Measurements from ENCODE around the gene PCNX2. TPM values are rescaled to one million over a fixed set of nuclear protein-coding genes. Genes with fewer than 3 reads are reported as not detected.

The PCNX2 gene
- total RNA-seq, 4 donors from 2014 or later: 12.1 to 35.1 (median 15.8) TPM

DNA sequence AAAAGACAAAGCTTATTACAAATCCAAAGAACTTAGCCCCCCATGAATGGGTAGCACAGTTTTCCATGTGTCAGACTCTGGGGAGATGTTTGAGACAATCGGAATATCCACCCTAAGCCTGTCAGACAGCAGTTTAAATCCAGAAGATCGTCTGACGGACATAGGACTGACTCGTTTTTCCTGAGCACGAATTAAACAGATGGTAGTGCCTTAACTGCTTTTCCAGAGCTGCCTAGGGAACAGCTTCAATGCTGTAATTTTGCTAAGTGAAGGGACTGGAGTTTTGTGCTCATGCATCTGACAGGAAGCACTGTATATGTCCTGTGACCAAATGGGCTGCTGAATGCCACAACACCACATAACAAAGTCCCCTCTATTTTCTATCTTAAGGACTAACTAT is 48.6 kb downstream of the PCNX2 start:
- 94 to 95% methylated on average over 5 of the region's 5 CpGs for WGBS, 2 donors
- Histone ChIP-seq H3K9me3 (no peaks in the 10 kb centered on the region), H3K4me3 (replicated peaks in 1 of 3) (no peak overlapping the region), H3K36me3 (peaks cover 0 to 4% of the 10 kb centered on the region in 2 donors), H3K27me3 (no peaks in the 10 kb centered on the region), H3K27ac (no peak overlapping the region), H3K4me1 (no peaks in the 10 kb centered on the region)
- intact Hi-C loops (cut with DNase I): no loop called here
- TF ChIP-seq, protein P1, sequence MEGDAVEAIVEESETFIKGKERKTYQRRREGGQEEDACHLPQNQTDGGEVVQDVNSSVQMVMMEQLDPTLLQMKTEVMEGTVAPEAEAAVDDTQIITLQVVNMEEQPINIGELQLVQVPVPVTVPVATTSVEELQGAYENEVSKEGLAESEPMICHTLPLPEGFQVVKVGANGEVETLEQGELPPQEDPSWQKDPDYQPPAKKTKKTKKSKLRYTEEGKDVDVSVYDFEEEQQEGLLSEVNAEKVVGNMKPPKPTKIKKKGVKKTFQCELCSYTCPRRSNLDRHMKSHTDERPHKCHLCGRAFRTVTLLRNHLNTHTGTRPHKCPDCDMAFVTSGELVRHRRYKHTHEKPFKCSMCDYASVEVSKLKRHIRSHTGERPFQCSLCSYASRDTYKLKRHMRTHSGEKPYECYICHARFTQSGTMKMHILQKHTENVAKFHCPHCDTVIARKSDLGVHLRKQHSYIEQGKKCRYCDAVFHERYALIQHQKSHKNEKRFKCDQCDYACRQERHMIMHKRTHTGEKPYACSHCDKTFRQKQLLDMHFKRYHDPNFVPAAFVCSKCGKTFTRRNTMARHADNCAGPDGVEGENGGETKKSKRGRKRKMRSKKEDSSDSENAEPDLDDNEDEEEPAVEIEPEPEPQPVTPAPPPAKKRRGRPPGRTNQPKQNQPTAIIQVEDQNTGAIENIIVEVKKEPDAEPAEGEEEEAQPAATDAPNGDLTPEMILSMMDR (IDR thresholded peaks at IDR 0.05): no peak
- no peak for TF ChIP-seq POLR2A (IDR thresholded peaks at IDR 0.05)
- no peak for DNase-seq

DNA sequence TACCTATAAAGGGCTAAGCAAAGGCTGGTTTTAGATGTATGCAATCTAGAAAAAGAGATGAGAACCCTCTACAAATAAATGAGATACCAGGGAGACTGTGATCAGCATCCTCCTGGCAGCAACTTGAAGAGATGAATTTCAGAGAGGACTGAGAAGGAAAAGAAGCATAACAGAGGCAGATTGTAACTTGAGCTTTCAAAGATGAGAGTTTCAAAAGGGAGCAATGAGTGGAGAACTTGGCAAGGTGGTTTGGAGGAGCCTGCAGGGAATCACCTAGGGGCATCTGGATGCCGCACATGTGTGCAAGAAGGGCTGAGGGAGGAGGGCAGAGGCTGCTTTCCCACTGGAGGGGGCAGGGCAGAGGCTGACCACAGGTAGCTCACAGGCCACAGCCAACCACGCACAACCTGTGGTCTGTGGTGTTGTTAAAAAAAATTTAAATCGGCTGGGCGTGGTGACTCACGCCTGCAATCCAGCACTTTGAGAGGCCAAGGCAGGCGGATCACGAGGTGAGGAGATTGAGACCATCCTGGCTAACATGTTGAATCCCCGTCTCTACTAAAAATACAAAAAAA is 50.2 kb downstream of the PCNX2 start:
- WGBS, 2 donors: 93 to 98% methylated on average over 8 of the region's 8 CpGs
- intact Hi-C loops (cut with DNase I): no loop called here
- H3K4me3 ChIP-seq (replicated peaks in 1 of 3): no peak overlapping the region
- DNase-seq: no peak
- no peak for TF ChIP-seq POLR2A (IDR thresholded peaks at IDR 0.05)
- TF ChIP-seq, protein P1 (IDR thresholded peaks at IDR 0.05): no peak
- no peaks in the 10 kb centered on the region for H3K4me1 ChIP-seq
- H3K27ac ChIP-seq: no peak overlapping the region
- peaks cover 0 to 4% of the 10 kb centered on the region in 2 donors for H3K36me3 ChIP-seq
- no peaks in the 10 kb centered on the region for H3K9me3 ChIP-seq
- H3K27me3 ChIP-seq: no peaks in the 10 kb centered on the region

DNA sequence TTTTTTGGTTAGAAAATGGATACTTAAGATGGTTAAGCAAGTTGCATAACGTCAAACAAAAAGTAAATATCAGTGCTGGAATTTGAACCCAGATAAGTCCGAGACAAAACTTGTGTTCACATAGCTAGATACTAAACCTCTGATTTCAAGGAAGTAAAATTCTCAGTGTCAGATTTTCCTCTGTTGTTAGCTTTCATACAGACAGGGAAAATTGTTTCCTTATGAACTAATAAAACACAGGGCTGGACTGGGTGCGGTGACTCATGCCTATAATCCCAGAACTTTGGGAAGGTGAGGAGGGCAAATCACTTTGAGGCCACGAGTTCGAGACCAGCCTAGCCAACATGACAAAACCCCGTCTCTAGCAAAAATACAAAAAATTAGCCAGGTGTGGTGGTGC is 51.3 kb downstream of the PCNX2 start:
- Histone ChIP-seq H3K27ac (no peak overlapping the region), H3K36me3 (no peaks in the 10 kb centered on the region), H3K4me1 (no peaks in the 10 kb centered on the region), H3K9me3 (no peaks in the 10 kb centered on the region), H3K27me3 (no peaks in the 10 kb centered on the region), H3K4me3 (replicated peaks in 1 of 3) (no peak overlapping the region)
- intact Hi-C loops (cut with DNase I): loop anchor here (5.0 kb wide), 1 partner anchor 607 kb away; no protein-coding TSS in a partner anchor
- WGBS, 2 donors: 92 to 93% methylated on average over 6 of the region's 6 CpGs
- TF ChIP-seq, protein P1 (IDR thresholded peaks at IDR 0.05): no peak
- no peak for TF ChIP-seq POLR2A (IDR thresholded peaks at IDR 0.05)
- DNase-seq: no peak

- Histone ChIP-seq H3K4me3 (replicated peaks in 1 of 3) (no peak overlapping the region), H3K27me3 (no peaks in the 10 kb centered on the region), H3K36me3 (no peaks in the 10 kb centered on the region), H3K4me1 (no peaks in the 10 kb centered on the region), H3K27ac (no peak overlapping the region), H3K9me3 (no peaks in the 10 kb centered on the region)
- no peak for DNase-seq
- intact Hi-C loops (cut with DNase I): loop anchor here (5.0 kb wide), 1 partner anchor 606 kb away; no protein-coding TSS in a partner anchor
- 52 to 53% methylated on average over 4 of the region's 4 CpGs for WGBS, 2 donors
- TF ChIP-seq, protein P1 (IDR thresholded peaks at IDR 0.05): no peak
- no peak for TF ChIP-seq POLR2A (IDR thresholded peaks at IDR 0.05)
These were observed 52.6 kb downstream of the PCNX2 start for GRCh38 chr1:233242827-233243483.

DNA sequence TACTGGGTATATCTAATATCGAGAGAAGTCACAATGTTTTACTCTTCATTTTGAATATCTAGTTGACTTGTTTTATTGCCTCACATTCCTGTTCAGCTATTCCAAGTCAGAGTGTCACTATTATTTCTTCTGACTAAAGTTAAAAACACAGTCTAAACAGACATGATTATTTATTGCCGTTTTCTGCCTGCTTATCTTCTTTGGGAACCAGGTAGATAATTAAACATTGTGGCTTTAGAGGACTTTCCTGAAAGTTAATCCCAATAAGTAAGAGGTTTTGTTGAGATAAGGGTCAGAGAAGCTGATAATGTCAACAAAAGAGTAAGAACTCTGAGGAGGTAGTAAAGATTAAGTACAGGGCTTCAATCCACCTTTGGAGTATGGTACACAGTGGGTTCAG is 53.8 kb downstream of the PCNX2 start:
- WGBS, 2 donors: 55 to 61% methylated on average over 2 of the region's 2 CpGs
- Histone ChIP-seq H3K36me3 (no peaks in the 10 kb centered on the region), H3K27me3 (no peaks in the 10 kb centered on the region), H3K27ac (no peak overlapping the region), H3K4me1 (no peaks in the 10 kb centered on the region), H3K4me3 (replicated peaks in 1 of 3) (no peak overlapping the region), H3K9me3 (no peaks in the 10 kb centered on the region)
- no peak for DNase-seq
- TF ChIP-seq, protein P1 (IDR thresholded peaks at IDR 0.05): no peak
- no peak for TF ChIP-seq POLR2A (IDR thresholded peaks at IDR 0.05)
- intact Hi-C loops (cut with DNase I): loop anchor here (5.0 kb wide), 1 partner anchor 604 kb away; no protein-coding TSS in a partner anchor
